ENCODE results near the gene HNF1B. TPM values are rescaled to one million over a fixed set of nuclear protein-coding genes. Genes with fewer than 3 reads are reported as not detected.

HNF1B gene
- total RNA-seq, 1 donor from 2014 or later = 40.0 TPM

- H3K9me3 Mint-ChIP-seq = no peaks in the 10 kb centered on the region
- H3K4me3 Mint-ChIP-seq = no peak overlapping the region
- TF ChIP-seq, protein P1, sequence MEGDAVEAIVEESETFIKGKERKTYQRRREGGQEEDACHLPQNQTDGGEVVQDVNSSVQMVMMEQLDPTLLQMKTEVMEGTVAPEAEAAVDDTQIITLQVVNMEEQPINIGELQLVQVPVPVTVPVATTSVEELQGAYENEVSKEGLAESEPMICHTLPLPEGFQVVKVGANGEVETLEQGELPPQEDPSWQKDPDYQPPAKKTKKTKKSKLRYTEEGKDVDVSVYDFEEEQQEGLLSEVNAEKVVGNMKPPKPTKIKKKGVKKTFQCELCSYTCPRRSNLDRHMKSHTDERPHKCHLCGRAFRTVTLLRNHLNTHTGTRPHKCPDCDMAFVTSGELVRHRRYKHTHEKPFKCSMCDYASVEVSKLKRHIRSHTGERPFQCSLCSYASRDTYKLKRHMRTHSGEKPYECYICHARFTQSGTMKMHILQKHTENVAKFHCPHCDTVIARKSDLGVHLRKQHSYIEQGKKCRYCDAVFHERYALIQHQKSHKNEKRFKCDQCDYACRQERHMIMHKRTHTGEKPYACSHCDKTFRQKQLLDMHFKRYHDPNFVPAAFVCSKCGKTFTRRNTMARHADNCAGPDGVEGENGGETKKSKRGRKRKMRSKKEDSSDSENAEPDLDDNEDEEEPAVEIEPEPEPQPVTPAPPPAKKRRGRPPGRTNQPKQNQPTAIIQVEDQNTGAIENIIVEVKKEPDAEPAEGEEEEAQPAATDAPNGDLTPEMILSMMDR (IDR thresholded peaks at IDR 0.05) = no peak
- no peak overlapping the region for H3K27ac Mint-ChIP-seq
- ChIA-PET CTCF (interaction anchor here (2.0 kb wide), 1 partner anchor 56 kb away, joined by 9 read pairs; no protein-coding TSS in a partner anchor), POLR2A (interaction anchor here (0.7 to 1.3 kb wide), 3 partner anchors 10 to 41 kb away, joined by 3 to 5 read pairs (median 4); partner anchors contain the start of gene HNF1B)
- intact Hi-C loops (cut with micrococcal nuclease) = loop anchor here (5.0 kb wide), 1 partner anchor 93 kb away; the partner anchor contains the start of gene DDX52
- no peak for ATAC-seq (ENCODE audit: low read depth)
- H3K36me3 Mint-ChIP-seq (ENCODE audit: low read depth) = peaks cover 9% of the 10 kb centered on the region
- peaks cover 26% of the 10 kb centered on the region for H3K27me3 Mint-ChIP-seq
- no peak for DNase-seq
- H3K4me1 Mint-ChIP-seq = no peaks in the 10 kb centered on the region
Measured at GRCh38 chr17:37735165-37735564, 9.7 kb downstream of the HNF1B start.

DNA sequence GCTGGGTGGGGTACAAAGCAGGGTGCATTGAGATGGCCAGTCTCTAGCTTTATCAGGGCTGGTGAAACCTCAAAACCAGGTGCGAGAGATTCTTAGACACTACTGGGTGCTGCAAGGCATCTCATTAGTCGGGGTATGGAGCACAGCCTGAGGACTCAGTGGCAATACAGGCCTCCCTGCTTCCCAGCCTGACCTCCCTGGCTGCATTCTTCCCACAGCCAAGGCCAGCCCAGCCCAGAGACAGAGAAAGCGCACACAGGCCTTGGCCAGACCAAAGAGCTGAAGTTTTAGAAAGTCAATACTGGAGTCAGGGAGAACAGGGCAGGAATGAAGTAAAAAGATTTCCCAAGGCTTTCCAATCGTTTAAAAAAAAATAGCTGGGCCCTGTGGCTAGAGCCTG lies 12.5 kb downstream of the HNF1B start:
- Mint-ChIP-seq H3K27ac (no peak overlapping the region), H3K9me3 (no peaks in the 10 kb centered on the region), H3K36me3 (ENCODE audit: low read depth) (peaks cover 8% of the 10 kb centered on the region), H3K27me3 (peaks cover 6% of the 10 kb centered on the region), H3K4me3 (no peak overlapping the region), H3K4me1 (no peaks in the 10 kb centered on the region)
- ChIA-PET POLR2A (no interaction called here), CTCF (no interaction called here)
- ATAC-seq (ENCODE audit: low read depth) = no peak
- intact Hi-C loops (cut with micrococcal nuclease) = no loop called here
- TF ChIP-seq, protein P1 (IDR thresholded peaks at IDR 0.05) = no peak
- no peak for DNase-seq

GRCh38 chr17:37731056-37731455 lies 13.8 kb downstream of the HNF1B start:
- no peak overlapping the region for H3K4me3 Mint-ChIP-seq
- H3K36me3 Mint-ChIP-seq (ENCODE audit: low read depth) = peaks cover 8% of the 10 kb centered on the region
- intact Hi-C loops (cut with micrococcal nuclease) = no loop called here
- POLR2A ChIA-PET = no interaction called here
- TF ChIP-seq, protein P1 (IDR thresholded peaks at IDR 0.05) = no peak
- DNase-seq = no peak
- H3K27me3 Mint-ChIP-seq = no peaks in the 10 kb centered on the region
- no peak for ATAC-seq (ENCODE audit: low read depth)
- H3K27ac Mint-ChIP-seq = no peak overlapping the region
- H3K9me3 Mint-ChIP-seq = no peaks in the 10 kb centered on the region
- H3K4me1 Mint-ChIP-seq = no peaks in the 10 kb centered on the region
- CTCF ChIA-PET = no interaction called here

DNA sequence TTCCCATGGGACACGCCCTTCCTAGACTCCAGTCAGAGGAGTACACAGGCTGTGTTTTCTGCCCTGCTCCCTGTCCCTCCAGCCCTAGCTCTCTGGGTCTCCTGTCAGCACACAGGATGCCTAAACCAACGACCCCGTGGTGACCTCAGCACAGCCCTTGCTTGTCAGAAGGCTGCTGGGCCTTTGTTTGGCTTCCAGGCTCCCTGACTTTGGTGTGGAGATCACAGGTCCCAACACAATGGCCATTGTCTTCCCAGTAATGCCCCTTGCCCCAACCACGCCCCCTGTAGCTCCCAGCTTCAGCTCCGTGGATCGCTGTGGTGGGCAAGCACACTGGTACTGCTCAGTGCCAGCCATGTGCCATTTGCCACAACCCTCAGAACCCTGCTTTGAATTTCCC lies 15.0 kb downstream of the HNF1B start:
- ATAC-seq (ENCODE audit: low read depth) = no peak
- intact Hi-C loops (cut with micrococcal nuclease) = no loop called here
- no peak overlapping the region for H3K27ac Mint-ChIP-seq
- peaks cover 8% of the 10 kb centered on the region for H3K36me3 Mint-ChIP-seq (ENCODE audit: low read depth)
- H3K4me1 Mint-ChIP-seq = no peaks in the 10 kb centered on the region
- CTCF ChIA-PET = no interaction called here
- H3K9me3 Mint-ChIP-seq = no peaks in the 10 kb centered on the region
- no peaks in the 10 kb centered on the region for H3K27me3 Mint-ChIP-seq
- POLR2A ChIA-PET = no interaction called here
- TF ChIP-seq, protein P1 (IDR thresholded peaks at IDR 0.05) = no peak
- DNase-seq = no peak
- H3K4me3 Mint-ChIP-seq = no peak overlapping the region

- ChIA-PET CTCF (no interaction called here), POLR2A (no interaction called here)
- intact Hi-C loops (cut with micrococcal nuclease) = no loop called here
- Mint-ChIP-seq H3K9me3 (no peaks in the 10 kb centered on the region), H3K27ac (no peak overlapping the region), H3K4me1 (no peaks in the 10 kb centered on the region), H3K4me3 (no peak overlapping the region), H3K27me3 (peaks cover 2% of the 10 kb centered on the region), H3K36me3 (ENCODE audit: low read depth) (peaks cover 6% of the 10 kb centered on the region)
- DNase-seq = no peak
- TF ChIP-seq, protein P1 (IDR thresholded peaks at IDR 0.05) = no peak
- no peak for ATAC-seq (ENCODE audit: low read depth)
Measured at GRCh38 chr17:37726891-37727675, 17.8 kb downstream of the HNF1B start.

Measured in activated B cell treated with CpG ODN at 0.5 μM for 24 hours (primary cell).